Stimulated activated CD4-positive, alpha-beta T cell treated with anti-CD3 and anti-CD28 coated beads, Interleukin-12 subunit alpha, Interleukin-12 subunit beta, amount 100 ng/mL, for 48 hours (primary cell): Measurements from ENCODE around the gene SHOC2.

Source experiments
- DNase-seq, 3 donors: peaks; one replicate each; pipeline ENCODE4 v3.0.0-alpha.2; 2020; ENCODE audit warnings: low read depth in 2 of 3, low spot score in 1 of 3

SHOC2 gene

GRCh38 chr10:110944792-110945396, 25.5 kb downstream of the SHOC2 start:
- DNase-seq, result no peak

- DNase-seq, result no peak
Measured at GRCh38 chr10:110946496-110946895, 27.1 kb downstream of the SHOC2 start.

GRCh38 chr10:110947061-110947595, 27.7 kb downstream of the SHOC2 start:
- no peak for DNase-seq

- no peak for DNase-seq
Measured at GRCh38 chr10:110951381-110951780, 32.0 kb downstream of the SHOC2 start.

GRCh38 chr10:110957606-110958005, 38.2 kb downstream of the SHOC2 start:
- DNase-seq, result no peak

GRCh38 chr10:110959379-110960332, 40.3 kb downstream of the SHOC2 start:
- DNase-seq, result no peak

- no peak for DNase-seq
Measured at GRCh38 chr10:110960333-110960712, 40.9 kb downstream of the SHOC2 start.

- no peak for DNase-seq
Measured at GRCh38 chr10:110962443-110962842, 43.0 kb downstream of the SHOC2 start.

GRCh38 chr10:110963162-110963561, 43.8 kb downstream of the SHOC2 start:
- DNase-seq, result no peak

- DNase-seq, result no peak
Measured at GRCh38 chr10:110964681-110965080, 45.3 kb downstream of the SHOC2 start.

GRCh38 chr10:110965216-110965615, 45.8 kb downstream of the SHOC2 start:
- DNase-seq, result no peak

GRCh38 chr10:110966146-110966545, 46.7 kb downstream of the SHOC2 start:
- no peak for DNase-seq

GRCh38 chr10:110967009-110967630, 47.7 kb downstream of the SHOC2 start:
- no peak for DNase-seq

- DNase-seq, result no peak
Measured at GRCh38 chr10:110967645-110968044, 48.2 kb downstream of the SHOC2 start.

GRCh38 chr10:110969183-110969582, 49.8 kb downstream of the SHOC2 start:
- DNase-seq, result no peak

- DNase-seq, result no peak
Measured at GRCh38 chr10:110971638-110972037, 52.2 kb downstream of the SHOC2 start.

- DNase-seq, result no peak
Measured at GRCh38 chr10:110972231-110973134, 53.1 kb downstream of the SHOC2 start.

- DNase-seq, result no peak
Measured at GRCh38 chr10:110973400-110973799, 54.0 kb downstream of the SHOC2 start.

GRCh38 chr10:110976577-110976976, 57.2 kb downstream of the SHOC2 start:
- no peak for DNase-seq

GRCh38 chr10:110977662-110978061, 58.3 kb downstream of the SHOC2 start:
- DNase-seq, result no peak

- DNase-seq, result no peak
Measured at GRCh38 chr10:110978204-110978603, 58.8 kb downstream of the SHOC2 start.
